NCI-H187 treated with DMSO at 0.1 percent for 48 hours (cell line): ENCODE measurements around the gene TSR1.

Experiments used
- DNase-seq: peaks from one replicate; lab custom pipeline; 2025; lab: John Stamatoyannopoulos, UW

TSR1 gene

DNA sequence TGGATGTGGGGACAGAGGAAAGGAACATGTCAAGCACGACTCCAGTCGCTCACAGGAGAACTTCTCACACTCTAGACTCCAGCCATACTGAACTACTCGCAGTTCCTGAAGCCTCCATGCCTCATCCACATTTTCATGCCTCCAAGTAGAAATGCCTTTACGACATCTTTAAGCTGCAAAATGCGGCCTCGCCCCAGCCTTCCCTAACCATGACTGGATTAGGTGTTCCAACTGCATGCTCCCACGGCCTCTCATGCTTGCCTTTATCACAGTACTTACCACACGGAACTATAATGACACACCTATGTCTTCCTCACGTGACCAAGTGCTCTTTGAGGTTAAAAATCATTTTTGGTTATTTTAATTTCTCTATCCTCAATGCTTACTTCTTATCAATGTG lies 56.5 kb downstream of the TSR1 start:
- no peak for DNase-seq

DNA sequence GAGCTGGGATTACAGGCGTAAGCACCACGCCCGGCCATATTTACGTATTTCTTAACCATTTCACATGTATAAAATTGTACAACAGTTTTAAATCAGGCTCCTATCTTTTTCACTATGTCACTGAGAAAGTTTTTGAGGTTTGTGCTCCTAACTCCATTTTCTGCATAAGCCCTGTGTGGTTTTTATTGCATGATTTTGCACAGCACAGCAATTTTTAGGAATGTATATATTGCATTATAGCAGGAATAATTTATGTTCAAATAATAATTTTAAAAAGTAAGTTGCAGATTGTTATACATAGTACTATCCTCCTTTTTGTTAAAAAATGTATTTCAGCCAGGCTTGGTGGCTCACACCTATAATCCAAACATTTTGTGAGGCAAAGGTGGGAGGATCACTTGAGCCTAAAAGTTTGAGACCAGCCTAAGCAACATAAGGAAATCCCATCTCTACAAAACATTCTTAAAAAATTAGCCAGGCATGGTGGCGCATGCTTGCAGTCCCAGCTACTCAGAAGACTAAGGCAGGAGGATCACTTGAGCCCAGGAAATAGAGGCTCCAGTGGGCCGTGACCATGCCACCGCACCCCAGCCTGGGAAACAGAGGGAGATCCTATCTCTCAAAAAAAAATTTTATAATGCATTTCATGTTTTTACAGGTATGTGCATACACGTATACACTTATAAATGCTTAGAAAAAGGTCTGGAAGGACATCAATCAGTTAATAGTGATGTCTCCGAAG lies 58.7 kb downstream of the TSR1 start:
- DNase-seq, result no peak

GRCh38 chr17:2275722-2276121 lies 60.5 kb downstream of the TSR1 start:
- no peak for DNase-seq

DNA sequence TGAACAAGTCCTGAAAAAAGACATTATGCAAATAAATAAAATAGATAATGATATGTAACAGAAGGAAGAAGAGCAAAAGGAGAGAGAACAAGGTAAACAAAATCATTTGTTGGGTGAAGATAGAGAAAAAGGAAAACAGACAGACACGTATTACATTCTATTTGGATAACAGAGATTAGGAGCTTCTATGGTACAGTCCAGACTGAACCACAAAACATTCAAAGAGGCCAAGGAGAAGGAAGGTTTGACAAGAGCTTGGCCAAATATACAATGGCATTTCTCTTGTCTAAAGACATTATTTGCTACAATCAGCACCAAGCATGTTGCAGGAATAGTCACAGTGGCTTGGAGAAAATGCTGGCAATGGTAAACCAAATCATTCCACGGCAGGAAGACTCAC lies 61.8 kb downstream of the TSR1 start:
- no peak for DNase-seq
